Glutamatergic neuron (in vitro differentiated cells): ENCODE data around the gene SLC6A20. TPM values are rescaled to one million over a fixed set of nuclear protein-coding genes. Genes with fewer than 3 reads are reported as not detected.

ENCODE experiments used
- DNase-seq: peaks from one replicate; pipeline ENCODE4 v3.0.0; 2022
- H3K27ac Mint-ChIP-seq: one replicate; pipeline ENCODE4 v1.8.0; 2020; ENCODE audit warnings: mild to moderate bottlenecking, mixed read lengths, inconsistent platforms; ENCODE audit not compliant: unreplicated experiment
- H3K27me3 Mint-ChIP-seq: one replicate; pipeline ENCODE4 v1.8.0; 2020; ENCODE audit warnings: mild to moderate bottlenecking, moderate library complexity, mixed read lengths, inconsistent platforms; ENCODE audit not compliant: unreplicated experiment
- H3K36me3 Mint-ChIP-seq: one replicate; pipeline ENCODE4 v1.8.0; 2020; ENCODE audit warnings: mild to moderate bottlenecking, mixed read lengths, inconsistent platforms; ENCODE audit not compliant: unreplicated experiment
- H3K4me1 Mint-ChIP-seq: one replicate; pipeline ENCODE4 v1.8.0; 2020; ENCODE audit warnings: mild to moderate bottlenecking, low read depth, mixed read lengths, inconsistent platforms; ENCODE audit not compliant: unreplicated experiment
- H3K4me3 Mint-ChIP-seq: one replicate; pipeline ENCODE4 v1.8.0; 2020; ENCODE audit warnings: mild to moderate bottlenecking, mixed read lengths, inconsistent platforms; ENCODE audit not compliant: unreplicated experiment
- H3K9me3 Mint-ChIP-seq: one replicate; pipeline ENCODE4 v1.8.0; 2020; ENCODE audit warnings: mild to moderate bottlenecking, moderate library complexity, mixed read lengths, inconsistent platforms; ENCODE audit not compliant: unreplicated experiment
- total RNA-seq: library from RNA; stranded (reverse); fragmentation: NEBNext Ultra II Directional; extraction: Animal tissue kit (Norgen Biotek cat#: 25700); gene quantifications from one replicate; pipeline ENCODE4 v1.2.1, GENCODE V29; 2021; ENCODE audit not compliant: unreplicated experiment
- TF ChIP-seq, protein P1 (sequence below): fragments of 200-600 bp; sonication (generic); IDR thresholded peaks from one replicate; pipeline ENCODE4 v1.5.0; 2021; ENCODE audit not compliant: partially characterized antibody, unreplicated experiment

SLC6A20 gene
- total RNA-seq, 1 donor from 2014 or later, result not detected

DNA sequence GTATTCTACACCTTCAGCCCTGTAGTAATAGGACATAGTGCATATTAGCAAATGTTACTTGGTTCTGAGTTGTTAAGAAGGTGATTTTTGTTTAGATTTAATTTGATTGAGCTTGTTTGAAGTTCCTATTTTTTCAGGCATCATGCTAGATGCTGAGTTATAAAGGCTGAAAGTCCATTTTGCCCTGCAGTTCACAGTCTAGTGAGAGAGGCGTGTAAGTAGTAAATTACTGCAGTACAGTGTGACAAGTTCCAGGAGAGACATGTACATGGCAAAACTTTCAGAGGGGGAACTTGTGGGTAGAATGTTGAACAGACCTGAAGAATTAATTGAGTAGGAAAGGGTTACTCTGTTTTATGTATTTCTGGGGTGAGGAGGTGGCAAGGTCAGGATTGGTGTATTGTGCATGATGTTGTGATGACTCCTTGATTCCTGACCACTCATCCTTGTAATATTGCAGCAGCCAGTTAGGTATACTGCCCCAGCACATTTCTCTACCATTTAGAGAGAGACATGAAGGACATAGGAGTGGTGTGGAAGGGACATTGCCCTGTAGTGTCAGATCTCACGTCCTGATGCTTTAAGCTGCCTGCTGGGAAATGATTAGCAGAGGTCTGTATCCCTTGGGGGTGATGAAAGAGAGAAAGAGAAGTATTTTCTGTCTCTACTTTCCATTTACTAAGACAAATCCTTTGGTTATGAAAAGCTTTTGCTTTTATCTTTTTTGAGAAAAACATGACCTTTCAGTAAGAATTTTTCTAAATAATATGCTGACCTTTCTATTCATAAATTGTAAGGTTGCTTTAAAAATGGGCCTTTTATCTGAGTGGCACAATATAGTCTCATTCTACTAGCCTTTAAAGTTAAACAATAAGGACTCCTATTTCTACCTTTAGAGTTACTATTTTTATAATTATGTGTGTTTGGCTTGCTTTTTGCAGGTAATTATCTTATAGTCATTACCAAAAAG, 90.2 kb downstream of the SLC6A20 start:
- Mint-ChIP-seq H3K4me3 (peak overlapping the region; percentile 3), H3K9me3 (no peaks in the 10 kb centered on the region), H3K27ac (no peak overlapping the region), H3K27me3 (no peaks in the 10 kb centered on the region), H3K36me3 (no peaks in the 10 kb centered on the region), H3K4me1 (peaks cover 18% of the 10 kb centered on the region)
- no peak for DNase-seq
- TF ChIP-seq, protein P1, sequence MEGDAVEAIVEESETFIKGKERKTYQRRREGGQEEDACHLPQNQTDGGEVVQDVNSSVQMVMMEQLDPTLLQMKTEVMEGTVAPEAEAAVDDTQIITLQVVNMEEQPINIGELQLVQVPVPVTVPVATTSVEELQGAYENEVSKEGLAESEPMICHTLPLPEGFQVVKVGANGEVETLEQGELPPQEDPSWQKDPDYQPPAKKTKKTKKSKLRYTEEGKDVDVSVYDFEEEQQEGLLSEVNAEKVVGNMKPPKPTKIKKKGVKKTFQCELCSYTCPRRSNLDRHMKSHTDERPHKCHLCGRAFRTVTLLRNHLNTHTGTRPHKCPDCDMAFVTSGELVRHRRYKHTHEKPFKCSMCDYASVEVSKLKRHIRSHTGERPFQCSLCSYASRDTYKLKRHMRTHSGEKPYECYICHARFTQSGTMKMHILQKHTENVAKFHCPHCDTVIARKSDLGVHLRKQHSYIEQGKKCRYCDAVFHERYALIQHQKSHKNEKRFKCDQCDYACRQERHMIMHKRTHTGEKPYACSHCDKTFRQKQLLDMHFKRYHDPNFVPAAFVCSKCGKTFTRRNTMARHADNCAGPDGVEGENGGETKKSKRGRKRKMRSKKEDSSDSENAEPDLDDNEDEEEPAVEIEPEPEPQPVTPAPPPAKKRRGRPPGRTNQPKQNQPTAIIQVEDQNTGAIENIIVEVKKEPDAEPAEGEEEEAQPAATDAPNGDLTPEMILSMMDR, result no peak

Other genes with a start within 250 kb of the SLC6A20 start
- gene LIMD1, start 201.8 kb downstream of the SLC6A20 start, total RNA-seq, result 5.2 TPM
- 59.2 TPM for gene SACM1L, start 107.1 kb downstream of the SLC6A20 start, total RNA-seq
- gene LZTFL1, start 45.6 kb upstream of the SLC6A20 start, total RNA-seq, result 5.9 TPM
- not detected for gene CCR9, start 90.0 kb upstream of the SLC6A20 start, total RNA-seq
- not detected for gene CXCR6, start 146.9 kb upstream of the SLC6A20 start, total RNA-seq
- gene FYCO1, start 199.3 kb upstream of the SLC6A20 start, total RNA-seq, result 3.8 TPM
- not detected for gene XCR1, start 230.9 kb upstream of the SLC6A20 start, total RNA-seq